Endothelial cell of umbilical vein (primary cell): ENCODE results near the gene EYS. TPM values are rescaled to one million over a fixed set of nuclear protein-coding genes. Genes with fewer than 3 reads are reported as not detected.

Source experiments
- BruUV-seq: library from RNA; stranded (reverse); fragments of 400-500 nt; replicated peaks from 2 replicates; lab custom pipeline; 2021; lab: Mats Ljungman, UMichigan
- CTCF ChIA-PET: fragments of 300-600, 350-600 bp; sonication (Branson Sonifier 250); formaldehyde crosslinking; loops from one replicate; lab custom pipeline; 2021; ENCODE audit warnings: antibody characterized with exemption, inconsistent platforms; lab: Charles Lee
- POLR2A ChIA-PET: fragments of 300-600, 350-600 bp; sonication (Branson Sonifier 250); formaldehyde crosslinking; loops from one replicate; lab custom pipeline; 2021; ENCODE audit warnings: antibody characterized with exemption, inconsistent platforms; lab: Charles Lee
- DNase-seq: peaks from one replicate; pipeline ENCODE4 v3.0.0-alpha.2; 2011; ENCODE audit warnings: low read depth, low spot score
- FAIRE-seq: peaks from 2 replicates; lab custom pipeline; 2011; peaks lifted over from hg19 to GRCh38; lab: Jason Lieb, UNC
- H2AFZ ChIP-seq: 2 replicates; pipeline ENCODE4 v1.6.0; 2012; ENCODE audit warnings: low read depth, low read length, control low read depth, inconsistent platforms
- H3K27ac ChIP-seq: 2 replicates; pipeline ENCODE4 v1.5.1; 2011; ENCODE audit warnings: low read depth, mild to moderate bottlenecking, control low read depth, low read length, moderate library complexity; ENCODE audit not compliant: insufficient read depth
- H3K27me3 ChIP-seq, 2 experiments: 2 replicates each; pipeline versions ENCODE4 v1.6.0 to v1.6.1; 2011; ENCODE audit warnings: low read length in 2 of 2, mixed read lengths in 1 of 2; ENCODE audit not compliant: control insufficient read depth in 2 of 2, insufficient read depth in 2 of 2
- H3K36me3 ChIP-seq, 2 experiments: 2 replicates in 1 of 2; 3 replicates in 1 of 2; pipeline ENCODE4 v1.5.1; 2011; ENCODE audit warnings: low read length in 2 of 2, mild to moderate bottlenecking in 1 of 2, moderate library complexity in 1 of 2; ENCODE audit not compliant: control insufficient read depth in 2 of 2, insufficient read depth in 2 of 2; ENCODE audit errors: extremely low read depth in 1 of 2
- H3K4me1 ChIP-seq: 3 replicates; pipeline ENCODE4 v1.5.1; 2011; ENCODE audit warnings: mild to moderate bottlenecking, low read length; ENCODE audit not compliant: control insufficient read depth, insufficient read depth; ENCODE audit errors: extremely low read depth
- H3K4me2 ChIP-seq: 2 replicates; pipeline ENCODE4 v1.6.1; 2011; ENCODE audit warnings: low read length, control low read depth, mixed read lengths; ENCODE audit not compliant: insufficient read depth
- H3K4me3 ChIP-seq, 3 experiments: fragments of 200-600 bp in 1 of 3; sonication (generic), shearing (Covaris generic) in 1 of 3; replicated peaks in 1 of 3; 2 replicates each; pipeline ENCODE4 v1.5.1; 2011 to 2016; ENCODE audit warnings: control low read depth in 3 of 3, low read length in 3 of 3, mild to moderate bottlenecking in 2 of 3, inconsistent platforms in 1 of 3, low read depth in 1 of 3, moderate library complexity in 1 of 3; ENCODE audit not compliant: insufficient read depth in 1 of 3
- H3K79me2 ChIP-seq: 2 replicates; pipeline ENCODE4 v1.6.0; 2012; ENCODE audit warnings: low read length, inconsistent platforms; ENCODE audit not compliant: control insufficient read depth, insufficient read depth
- H3K9ac ChIP-seq: replicated peaks from 2 replicates; pipeline ENCODE3; 2011; ENCODE audit warnings: low read length, control low read depth; ENCODE audit not compliant: insufficient read depth; ENCODE audit errors: extremely low read depth
- H3K9me1 ChIP-seq: replicated peaks from 3 replicates; pipeline ENCODE4 v1.6.0; 2011; ENCODE audit warnings: mild to moderate bottlenecking, low read length; ENCODE audit not compliant: control insufficient read depth, insufficient read depth; ENCODE audit errors: extremely low read depth
- H3K9me3 ChIP-seq: replicated peaks from 2 replicates; pipeline ENCODE4 v1.5.1; 2012; ENCODE audit warnings: low read length, inconsistent platforms; ENCODE audit not compliant: control insufficient read depth, insufficient read depth
- H4K20me1 ChIP-seq: replicated peaks from 2 replicates; pipeline ENCODE3; 2011; ENCODE audit warnings: mild to moderate bottlenecking, low read length; ENCODE audit not compliant: control insufficient read depth, insufficient read depth; ENCODE audit errors: extremely low read depth
- CTCF ChIP-seq, 2 donors: IDR thresholded peaks; 1 replicate in 1 of 2; 2 replicates in 1 of 2; pipeline ENCODE4 v1.5.1; 2011; ENCODE audit warnings: low read length in 2 of 2, mild to moderate bottlenecking in 2 of 2, moderate library complexity in 2 of 2, control low read depth in 1 of 2, inconsistent platforms in 1 of 2, low read depth in 1 of 2; ENCODE audit not compliant: insufficient read depth in 1 of 2; ENCODE audit errors: extremely low read depth in 1 of 2
- EZH2 ChIP-seq: IDR thresholded peaks from 2 replicates; pipeline ENCODE4 v1.6.1; 2012; ENCODE audit warnings: borderline replicate concordance, low read depth, mild to moderate bottlenecking, moderate library complexity, low read length, inconsistent platforms; ENCODE audit not compliant: severe bottlenecking
- FOS ChIP-seq: IDR thresholded peaks from 2 replicates; pipeline ENCODE4 v1.6.1; 2011; ENCODE audit warnings: mild to moderate bottlenecking, low read length, moderate library complexity, borderline replicate concordance; ENCODE audit not compliant: insufficient read depth
- GATA2 ChIP-seq: IDR thresholded peaks from 2 replicates; pipeline ENCODE4 v1.7.0; 2011; ENCODE audit warnings: low read depth, mild to moderate bottlenecking, moderate library complexity, mixed read lengths, low read length; ENCODE audit not compliant: insufficient read length, insufficient read depth
- JUN ChIP-seq: IDR thresholded peaks from 2 replicates; pipeline ENCODE4 v1.6.1; 2011; ENCODE audit warnings: borderline replicate concordance, low read depth; ENCODE audit not compliant: insufficient read length, insufficient read depth
- MAX ChIP-seq: IDR thresholded peaks from 2 replicates; pipeline ENCODE4 v1.6.1; 2011; ENCODE audit not compliant: insufficient read depth, insufficient read length
- MYC ChIP-seq: IDR thresholded peaks from one replicate; pipeline ENCODE4 v1.6.1; 2011; ENCODE audit warnings: mild to moderate bottlenecking, low read depth, low read length
- POLR2A ChIP-seq: IDR thresholded peaks from 2 replicates; pipeline ENCODE4 v1.6.1; 2012; ENCODE audit warnings: low read depth, mild to moderate bottlenecking, control low read depth, low read length
- POLR2AphosphoS5 ChIP-seq: IDR thresholded peaks from 2 replicates; pipeline ENCODE4 v1.6.1; 2012; ENCODE audit warnings: low read depth, mild to moderate bottlenecking, control low read depth, low read length, moderate library complexity; ENCODE audit not compliant: insufficient read depth
- dilution Hi-C: fragments of 300-500 bp; cut with MboI; formaldehyde crosslinking; loops from one replicate; pipeline ENCODE4 v1.15.0; 2019; ENCODE audit warnings: low sequenced_read_pairs; ENCODE audit not compliant: extremely low pct_ligation_motif_present
- intact Hi-C: fragments of 100-400 bp; cut with micrococcal nuclease; formaldehyde crosslinking; loops from one replicate; pipeline ENCODE4 v1.10.0; 2022
- polyA plus RNA-seq, 4 experiments: library from polyadenylated mRNA; depleted of rRNA in 3 of 4; stranded (reverse) in 3 of 4; unstranded in 1 of 4; fragments of >200 nt; gene quantifications; 2 replicates each; pipeline versions ENCODE4 v1.2.1 to v1.2.3, GENCODE V29; 2011 to 2012; ENCODE audit warnings: missing spikeins in 1 of 4
- total RNA-seq: library from RNA; stranded (reverse); gene quantifications from 2 replicates; pipeline ENCODE4 v1.2.3, GENCODE V29; 2021

EYS gene
- total and polyA plus RNA-seq, 2 donors (not counting 3 experiments of a cell fraction or from before 2014, with no cell fraction given): 0.01 to 0.27 TPM

- no peak for DNase-seq
- dilution Hi-C loops (no loop called here), intact Hi-C loops (no loop called here)
- Histone ChIP-seq H3K27me3 (no peaks in the 10 kb centered on the region), H3K9me3 (no peaks in the 10 kb centered on the region), H3K4me3 (no peak overlapping the region), H3K4me2 (no peak overlapping the region), H3K27ac (no peak overlapping the region), H3K36me3 (no peaks in the 10 kb centered on the region), H3K9ac (no peak overlapping the region), H2AFZ (no peak overlapping the region), H3K4me1 (no peaks in the 10 kb centered on the region), H4K20me1 (no peaks in the 10 kb centered on the region), H3K9me1 (no peaks in the 10 kb centered on the region), H3K79me2 (no peaks in the 10 kb centered on the region)
- ChIA-PET CTCF (no interaction called here), POLR2A (no interaction called here)
- no TSS peak for BruUV-seq
- FAIRE-seq: no peak
- TF ChIP-seq MYC: no peak
- no peak for TF ChIP-seq GATA2
- TF ChIP-seq MAX: no peak
- TF ChIP-seq CTCF (IDR thresholded peaks at IDR 0.05; ENCODE audit: extremely low read depth in 1 of 2, insufficient read depth in 1 of 2, low read depth in 1 of 2, low read length in 2 of 2): no peak
- no peak for TF ChIP-seq EZH2
- TF ChIP-seq JUN: no peak
- no peak for TF ChIP-seq POLR2A
- no peak for TF ChIP-seq POLR2AphosphoS5
- no peak for TF ChIP-seq FOS
Measured at GRCh38 chr6:65170273-65170672, 536.8 kb downstream of the EYS start.
